GM19023 (cell line): ENCODE measurements around the gene CADPS.

Experiments
- ATAC-seq: cut with Tn5 transposase; IDR thresholded peaks from one replicate; pipeline ENCODE4 v1.9.1; 2021; ENCODE audit warnings: mild to moderate bottlenecking, moderate library complexity; ENCODE audit not compliant: unreplicated experiment

Gene CADPS

GRCh38 chr3:62365391-62366125 is 509.7 kb downstream of the CADPS start:
- no peak for ATAC-seq

- no peak for ATAC-seq
These were observed 511.0 kb downstream of the CADPS start for GRCh38 chr3:62364191-62364590.

- ATAC-seq = no peak
These were observed 511.9 kb downstream of the CADPS start for GRCh38 chr3:62363275-62363674.

GRCh38 chr3:62361824-62362223 is 513.4 kb downstream of the CADPS start:
- ATAC-seq = peak; percentile 28

GRCh38 chr3:62361261-62361660 is 514.0 kb downstream of the CADPS start:
- ATAC-seq = peak; percentile 85

GRCh38 chr3:62359531-62359930 is 515.7 kb downstream of the CADPS start:
- no peak for ATAC-seq

- ATAC-seq = no peak
These were observed 518.9 kb downstream of the CADPS start for GRCh38 chr3:62356356-62356755.

GRCh38 chr3:62355703-62356102 is 519.5 kb downstream of the CADPS start:
- no peak for ATAC-seq
